ENCODE measurements around the gene SLC25A18.
A peak's percentile ranks its signal among the peaks of the same experiment; 100 is the strongest.

The SLC25A18 gene

GRCh38 chr22:17612057-17612456 is 48.8 kb downstream of the SLC25A18 start:
- Histone ChIP-seq H3K27ac (ENCODE audit: poor library complexity, severe bottlenecking) (no peak overlapping the region), H3K36me3 (ENCODE audit: low read depth) (peaks cover 67% of the 10 kb centered on the region), H3K4me3 (ENCODE audit: severe bottlenecking) (no peak overlapping the region), H3K27me3 (ENCODE audit: insufficient read depth, poor library complexity, severe bottlenecking) (no peaks in the 10 kb centered on the region), H3K9me3 (ENCODE audit: severe bottlenecking) (no peaks in the 10 kb centered on the region), H3K4me1 (ENCODE audit: insufficient read depth, poor library complexity, severe bottlenecking) (no peaks in the 10 kb centered on the region)
- DNase-seq (ENCODE audit: low spot score), result no peak
- no peak for ATAC-seq (ENCODE audit: low read depth)
- TF ChIP-seq, protein P1, sequence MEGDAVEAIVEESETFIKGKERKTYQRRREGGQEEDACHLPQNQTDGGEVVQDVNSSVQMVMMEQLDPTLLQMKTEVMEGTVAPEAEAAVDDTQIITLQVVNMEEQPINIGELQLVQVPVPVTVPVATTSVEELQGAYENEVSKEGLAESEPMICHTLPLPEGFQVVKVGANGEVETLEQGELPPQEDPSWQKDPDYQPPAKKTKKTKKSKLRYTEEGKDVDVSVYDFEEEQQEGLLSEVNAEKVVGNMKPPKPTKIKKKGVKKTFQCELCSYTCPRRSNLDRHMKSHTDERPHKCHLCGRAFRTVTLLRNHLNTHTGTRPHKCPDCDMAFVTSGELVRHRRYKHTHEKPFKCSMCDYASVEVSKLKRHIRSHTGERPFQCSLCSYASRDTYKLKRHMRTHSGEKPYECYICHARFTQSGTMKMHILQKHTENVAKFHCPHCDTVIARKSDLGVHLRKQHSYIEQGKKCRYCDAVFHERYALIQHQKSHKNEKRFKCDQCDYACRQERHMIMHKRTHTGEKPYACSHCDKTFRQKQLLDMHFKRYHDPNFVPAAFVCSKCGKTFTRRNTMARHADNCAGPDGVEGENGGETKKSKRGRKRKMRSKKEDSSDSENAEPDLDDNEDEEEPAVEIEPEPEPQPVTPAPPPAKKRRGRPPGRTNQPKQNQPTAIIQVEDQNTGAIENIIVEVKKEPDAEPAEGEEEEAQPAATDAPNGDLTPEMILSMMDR (IDR thresholded peaks at IDR 0.05; ENCODE audit: poor library complexity, severe bottlenecking), result no peak

GRCh38 chr22:17613280-17613679 is 50.0 kb downstream of the SLC25A18 start:
- no peaks in the 10 kb centered on the region for H3K4me1 ChIP-seq (ENCODE audit: insufficient read depth, poor library complexity, severe bottlenecking)
- no peak overlapping the region for H3K4me3 ChIP-seq (ENCODE audit: severe bottlenecking)
- H3K36me3 ChIP-seq (ENCODE audit: low read depth), result peaks cover 67% of the 10 kb centered on the region
- ATAC-seq (ENCODE audit: low read depth) (no peak), DNase-seq (ENCODE audit: low spot score) (no peak)
- H3K9me3 ChIP-seq (ENCODE audit: severe bottlenecking), result no peaks in the 10 kb centered on the region
- H3K27me3 ChIP-seq (ENCODE audit: insufficient read depth, poor library complexity, severe bottlenecking), result no peaks in the 10 kb centered on the region
- TF ChIP-seq, protein P1 (IDR thresholded peaks at IDR 0.05; ENCODE audit: poor library complexity, severe bottlenecking), result no peak
- no peak overlapping the region for H3K27ac ChIP-seq (ENCODE audit: poor library complexity, severe bottlenecking)

DNA sequence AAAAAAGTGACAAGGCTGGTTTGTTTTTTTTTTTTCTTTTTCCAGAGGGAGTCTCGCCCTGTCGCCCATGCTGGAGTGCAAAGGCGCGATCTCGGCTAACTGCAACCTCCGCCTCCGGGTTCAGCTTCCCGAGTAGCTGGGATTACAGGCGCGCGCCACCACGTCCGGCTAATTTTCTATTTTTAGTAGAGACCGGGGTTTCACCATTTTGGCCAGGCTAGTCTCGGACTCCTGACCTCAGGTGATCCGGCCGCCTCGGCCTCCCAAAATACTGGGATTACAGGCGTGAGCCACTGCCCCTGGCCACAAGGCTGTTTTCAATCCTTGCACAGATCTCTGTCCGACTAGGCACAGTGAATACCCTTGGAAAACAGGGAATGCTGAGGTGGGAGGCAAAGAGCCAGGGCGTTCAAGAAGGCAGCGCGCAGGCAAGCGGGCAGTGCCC is 64.7 kb downstream of the SLC25A18 start:
- no peaks in the 10 kb centered on the region for H3K27me3 ChIP-seq (ENCODE audit: insufficient read depth, poor library complexity, severe bottlenecking)
- no peaks in the 10 kb centered on the region for H3K9me3 ChIP-seq (ENCODE audit: severe bottlenecking)
- peak overlapping the region; percentile 68 for H3K4me3 ChIP-seq (ENCODE audit: severe bottlenecking)
- TF ChIP-seq, protein P1 (IDR thresholded peaks at IDR 0.05; ENCODE audit: poor library complexity, severe bottlenecking), result no peak
- no peak for DNase-seq (ENCODE audit: low spot score)
- no peak for ATAC-seq (ENCODE audit: low read depth)
- H3K36me3 ChIP-seq (ENCODE audit: low read depth), result peaks cover 27% of the 10 kb centered on the region
- H3K4me1 ChIP-seq (ENCODE audit: insufficient read depth, poor library complexity, severe bottlenecking), result peaks cover 13% of the 10 kb centered on the region
- peak overlapping the region; percentile 77 for H3K27ac ChIP-seq (ENCODE audit: poor library complexity, severe bottlenecking)

GRCh38 chr22:17628406-17629172 is 65.3 kb downstream of the SLC25A18 start, which contains the start of gene ATP6V1E1:
ATP6V1E1 (minus strand) TSS chr22:17628749; CDS start chr22:17628635, 114 bp downstream.
- Histone ChIP-seq H3K4me3 (ENCODE audit: severe bottlenecking) (peak within 1 kb of the TSS; percentile 68), H3K27me3 (ENCODE audit: insufficient read depth, poor library complexity, severe bottlenecking) (no peaks in the 10 kb centered on the region), H3K9me3 (ENCODE audit: severe bottlenecking) (no peaks in the 10 kb centered on the region), H3K27ac (ENCODE audit: poor library complexity, severe bottlenecking) (peak within 1 kb of the TSS; percentile 77), H3K36me3 (ENCODE audit: low read depth) (peaks cover 21% of the 10 kb centered on the region), H3K4me1 (ENCODE audit: insufficient read depth, poor library complexity, severe bottlenecking) (peaks cover 15% of the 10 kb centered on the region)
- TF ChIP-seq, protein P1 (IDR thresholded peaks at IDR 0.05; ENCODE audit: poor library complexity, severe bottlenecking), result no peak
- DNase-seq (ENCODE audit: low spot score) (peak; percentile 91), ATAC-seq (ENCODE audit: low read depth) (peak; percentile 94)

- Histone ChIP-seq H3K4me1 (ENCODE audit: insufficient read depth, poor library complexity, severe bottlenecking) (peaks cover 20% of the 10 kb centered on the region), H3K27ac (ENCODE audit: poor library complexity, severe bottlenecking) (peak overlapping the region; percentile 77), H3K36me3 (ENCODE audit: low read depth) (peaks cover 15% of the 10 kb centered on the region), H3K27me3 (ENCODE audit: insufficient read depth, poor library complexity, severe bottlenecking) (no peaks in the 10 kb centered on the region), H3K4me3 (ENCODE audit: severe bottlenecking) (peak overlapping the region; percentile 68), H3K9me3 (ENCODE audit: severe bottlenecking) (no peaks in the 10 kb centered on the region)
- DNase-seq (ENCODE audit: low spot score) (no peak), ATAC-seq (ENCODE audit: low read depth) (no peak)
- TF ChIP-seq, protein P1 (IDR thresholded peaks at IDR 0.05; ENCODE audit: poor library complexity, severe bottlenecking), result no peak
These were observed 65.8 kb downstream of the SLC25A18 start for GRCh38 chr22:17629173-17629489.

Data from RWPE2 (cell line).